WERI-Rb-1 (cell line): ENCODE measurements around the gene SPRY4.
"Not testable (repeated sequence)": the region's sequence is repeated elsewhere in the genome, so short reads cannot be mapped to it uniquely, and the experiment has no call there.

ENCODE experiments used
- DNase-seq: peaks from one replicate; pipeline ENCODE4 v3.0.0-alpha.2; 2020
- H3K27ac ChIP-seq: fragments of 250-450 bp; sonication (Bioruptor Pico); 2 replicates; pipeline ENCODE4 v1.5.1; 2020; ENCODE audit warnings: mild to moderate bottlenecking, moderate library complexity
- H3K27me3 ChIP-seq: fragments of 250-450 bp; sonication (Bioruptor Pico); 2 replicates; pipeline ENCODE4 v1.5.1; 2021; ENCODE audit warnings: mild to moderate bottlenecking, low read depth, moderate library complexity; ENCODE audit not compliant: insufficient read depth, severe bottlenecking
- H3K36me3 ChIP-seq: fragments of 250-450 bp; sonication (Bioruptor Pico); 2 replicates; pipeline ENCODE4 v1.5.1; 2020; ENCODE audit warnings: mild to moderate bottlenecking, moderate library complexity
- H3K4me3 ChIP-seq: 2 replicates; pipeline ENCODE4 v1.5.1; 2011; ENCODE audit warnings: low read depth, mild to moderate bottlenecking, control low read depth, low read length
- H3K9me3 ChIP-seq: fragments of 250-450 bp; sonication (Bioruptor Pico); 2 replicates; pipeline ENCODE4 v1.5.1; 2021; ENCODE audit warnings: mild to moderate bottlenecking, moderate library complexity; ENCODE audit not compliant: severe bottlenecking
- CTCF ChIP-seq: IDR thresholded peaks from 2 replicates; pipeline ENCODE4 v1.5.1; 2011; ENCODE audit warnings: low read depth, mild to moderate bottlenecking, control low read depth, inconsistent platforms, low read length

The SPRY4 gene

DNA sequence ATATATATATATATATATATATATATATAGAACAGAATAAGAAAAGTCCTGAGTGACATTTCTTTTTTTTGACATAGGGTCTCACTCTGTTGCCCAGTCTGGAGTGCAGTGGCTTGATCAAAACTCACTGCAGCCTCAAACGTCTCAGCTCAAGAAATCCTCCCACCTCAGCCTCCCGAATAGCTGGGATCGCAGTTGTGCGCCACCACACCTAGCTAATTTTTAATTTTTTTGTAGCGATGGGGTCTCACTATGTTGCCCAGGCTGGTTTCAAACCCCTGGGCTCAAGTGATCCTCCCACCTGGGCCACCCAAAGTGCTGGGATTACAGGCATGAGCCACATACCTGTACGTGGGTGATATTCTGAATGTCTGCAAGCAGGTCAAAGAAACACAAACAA is 48.3 kb downstream of the SPRY4 start:
- no peak for DNase-seq
- H3K9me3 ChIP-seq = no peaks in the 10 kb centered on the region
- no peaks in the 10 kb centered on the region for H3K27me3 ChIP-seq
- H3K36me3 ChIP-seq = no peaks in the 10 kb centered on the region
- TF ChIP-seq CTCF = no peak
- no peak overlapping the region for H3K27ac ChIP-seq
- no peak overlapping the region for H3K4me3 ChIP-seq

DNA sequence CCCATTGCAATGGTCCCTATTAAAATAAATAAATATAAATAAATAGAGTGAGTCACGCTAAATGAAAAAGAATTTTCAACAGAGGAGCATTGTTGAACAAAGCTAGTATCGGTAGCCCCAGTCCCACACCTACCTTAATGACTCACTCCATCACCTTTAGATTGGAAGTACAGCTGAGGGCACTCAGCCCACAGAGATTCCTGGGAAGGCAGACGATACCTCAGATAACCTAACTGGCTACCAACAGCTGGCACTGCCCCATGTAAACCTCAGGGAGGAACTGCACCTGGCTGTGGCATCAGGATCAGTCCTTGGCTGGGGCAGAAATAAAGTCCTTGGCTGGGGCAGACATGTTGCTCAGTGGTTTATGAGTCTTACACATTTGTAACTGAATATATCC is 49.3 kb downstream of the SPRY4 start:
- no peak for DNase-seq

DNA sequence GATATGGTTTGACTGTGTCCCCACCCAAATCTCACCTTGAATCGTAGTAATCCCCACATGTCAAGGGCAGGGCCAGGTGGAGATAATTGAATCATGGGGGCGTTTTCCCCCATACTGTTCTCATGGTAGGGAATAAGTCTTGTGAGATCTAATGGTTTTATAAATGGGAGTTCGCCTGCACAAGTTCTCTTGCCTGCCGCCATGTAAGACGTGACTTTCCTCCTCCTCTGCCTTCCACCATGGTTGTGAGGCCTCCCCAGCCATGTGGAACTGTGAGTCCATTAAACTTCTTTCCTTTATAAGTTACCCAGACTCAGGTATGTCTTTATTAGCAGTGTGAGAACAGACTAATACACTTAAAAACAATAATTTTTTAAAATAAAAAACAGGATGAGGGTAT is 52.2 kb downstream of the SPRY4 start:
- not testable (repeated sequence) for H3K36me3 ChIP-seq, H3K4me3 ChIP-seq, DNase-seq, H3K27me3 ChIP-seq, H3K27ac ChIP-seq, H3K9me3 ChIP-seq

More for the DNA sequence above, 49.3 kb downstream of the SPRY4 start:
- TF ChIP-seq CTCF = no peak
- Histone ChIP-seq H3K4me3 (no peak overlapping the region), H3K9me3 (no peaks in the 10 kb centered on the region), H3K27me3 (no peaks in the 10 kb centered on the region), H3K27ac (no peak overlapping the region), H3K36me3 (no peaks in the 10 kb centered on the region)

DNA sequence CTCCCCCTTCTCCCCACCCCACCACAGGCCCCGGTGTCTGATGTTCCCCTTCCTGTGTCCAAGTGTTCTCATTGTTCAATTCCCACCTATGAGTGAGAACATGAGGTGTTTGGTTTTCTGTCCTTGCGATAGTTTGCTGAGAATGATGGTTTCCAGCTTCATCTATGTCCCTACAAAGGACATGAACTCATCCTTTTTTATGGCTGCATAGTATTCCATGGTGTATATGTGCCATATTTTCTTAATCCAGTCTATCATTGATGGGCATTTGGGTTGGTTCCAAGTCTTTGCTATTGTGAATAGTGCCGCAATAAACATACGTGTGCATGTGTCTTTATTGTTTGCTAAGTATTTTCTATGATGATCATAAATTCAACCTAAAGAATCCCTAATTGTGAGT is 60.7 kb downstream of the SPRY4 start:
- not testable (repeated sequence) for H3K36me3 ChIP-seq, H3K27me3 ChIP-seq, H3K27ac ChIP-seq, H3K4me3 ChIP-seq, DNase-seq, H3K9me3 ChIP-seq

- Histone ChIP-seq H3K36me3 (no peaks in the 10 kb centered on the region), H3K27me3 (no peaks in the 10 kb centered on the region), H3K4me3 (no peak overlapping the region), H3K27ac (no peak overlapping the region), H3K9me3 (no peaks in the 10 kb centered on the region)
- no peak for TF ChIP-seq CTCF
- no peak for DNase-seq
Measured at GRCh38 chr5:142263346-142263745, 61.5 kb downstream of the SPRY4 start.

GRCh38 chr5:142262683-142263082 is 62.1 kb downstream of the SPRY4 start:
- TF ChIP-seq CTCF = no peak
- no peaks in the 10 kb centered on the region for H3K36me3 ChIP-seq
- DNase-seq = no peak
- no peak overlapping the region for H3K27ac ChIP-seq
- no peak overlapping the region for H3K4me3 ChIP-seq
- H3K27me3 ChIP-seq = no peaks in the 10 kb centered on the region
- H3K9me3 ChIP-seq = no peaks in the 10 kb centered on the region
